ENCODE measurements around the gene ARHGAP26. TPM values are rescaled to one million over a fixed set of nuclear protein-coding genes. Genes with fewer than 3 reads are reported as not detected.

The ARHGAP26 gene
- total RNA-seq, 1 experiment from 2014 or later = 79.8 TPM

GRCh38 chr5:143124593-143124992 is 354.4 kb downstream of the ARHGAP26 start:
- TF ChIP-seq CTCF (IDR thresholded peaks at IDR 0.05; ENCODE audit: insufficient read depth in 1 of 2, low read depth in 1 of 2, low read length in 1 of 2, severe bottlenecking in 1 of 2, unreplicated experiment in 1 of 2) = no peak
- no peak overlapping the region for H3K4me3 Mint-ChIP-seq (ENCODE audit: unreplicated experiment)
- peaks cover 9% of the 10 kb centered on the region for H3K36me3 Mint-ChIP-seq (ENCODE audit: insufficient read depth, unreplicated experiment)
- CTCF ChIA-PET = no interaction called here
- DNase-seq = peak; percentile 17 to 54
- Histone ChIP-seq H3K4me3 (ENCODE audit: low read depth, low read length) (no peak overlapping the region), H3K4me1 (no peaks in the 10 kb centered on the region), H3K27me3 (replicated peaks; ENCODE audit: control insufficient read depth, insufficient read depth, low read length) (no peaks in the 10 kb centered on the region), H3K9me3 (no peaks in the 10 kb centered on the region), H3K36me3 (ENCODE audit: control insufficient read depth, insufficient read depth, low read length) (no peaks in the 10 kb centered on the region)
- peaks cover 11% of the 10 kb centered on the region for H3K4me1 Mint-ChIP-seq (ENCODE audit: low read depth, unreplicated experiment)
- no peaks in the 10 kb centered on the region for H3K9me3 Mint-ChIP-seq (ENCODE audit: unreplicated experiment)
- H3K27ac Mint-ChIP-seq (ENCODE audit: unreplicated experiment) = no peak overlapping the region
- POLR2A ChIA-PET = interaction anchor here (0.5 kb wide), 1 partner anchor 14 kb away, joined by 8 read pairs; no protein-coding TSS in a partner anchor
- no peaks in the 10 kb centered on the region for H3K27me3 Mint-ChIP-seq (ENCODE audit: insufficient read depth, unreplicated experiment)
- no TSS peak for BruUV-seq (replicated peaks)
- intact Hi-C loops (cut with micrococcal nuclease; ENCODE audit: unreplicated experiment) = no loop called here

- no TSS peak for BruUV-seq (replicated peaks)
- H3K36me3 Mint-ChIP-seq (ENCODE audit: insufficient read depth, unreplicated experiment) = no peaks in the 10 kb centered on the region
- Histone ChIP-seq H3K27me3 (replicated peaks; ENCODE audit: control insufficient read depth, insufficient read depth, low read length) (no peaks in the 10 kb centered on the region), H3K36me3 (ENCODE audit: control insufficient read depth, insufficient read depth, low read length) (no peaks in the 10 kb centered on the region), H3K4me3 (ENCODE audit: low read depth, low read length) (no peak overlapping the region), H3K9me3 (no peaks in the 10 kb centered on the region), H3K4me1 (no peaks in the 10 kb centered on the region)
- peaks cover 11% of the 10 kb centered on the region for H3K4me1 Mint-ChIP-seq (ENCODE audit: low read depth, unreplicated experiment)
- ChIA-PET CTCF (interaction anchor here (1.0 kb wide), 1 partner anchor 471 kb away, joined by 3 read pairs; no protein-coding TSS in a partner anchor), POLR2A (interaction anchor here (0.6 kb wide), 1 partner anchor 403 kb away, joined by 3 read pairs; no protein-coding TSS in a partner anchor)
- TF ChIP-seq CTCF (IDR thresholded peaks at IDR 0.05; ENCODE audit: insufficient read depth in 1 of 2, low read depth in 1 of 2, low read length in 1 of 2, severe bottlenecking in 1 of 2, unreplicated experiment in 1 of 2) = no peak
- H3K27me3 Mint-ChIP-seq (ENCODE audit: insufficient read depth, unreplicated experiment) = no peaks in the 10 kb centered on the region
- no peaks in the 10 kb centered on the region for H3K9me3 Mint-ChIP-seq (ENCODE audit: unreplicated experiment)
- no peak overlapping the region for H3K4me3 Mint-ChIP-seq (ENCODE audit: unreplicated experiment)
- no peak for DNase-seq
- intact Hi-C loops (cut with micrococcal nuclease; ENCODE audit: unreplicated experiment) = no loop called here
- H3K27ac Mint-ChIP-seq (ENCODE audit: unreplicated experiment) = no peak overlapping the region
Measured at GRCh38 chr5:143126174-143127019, 356.2 kb downstream of the ARHGAP26 start.

DNA sequence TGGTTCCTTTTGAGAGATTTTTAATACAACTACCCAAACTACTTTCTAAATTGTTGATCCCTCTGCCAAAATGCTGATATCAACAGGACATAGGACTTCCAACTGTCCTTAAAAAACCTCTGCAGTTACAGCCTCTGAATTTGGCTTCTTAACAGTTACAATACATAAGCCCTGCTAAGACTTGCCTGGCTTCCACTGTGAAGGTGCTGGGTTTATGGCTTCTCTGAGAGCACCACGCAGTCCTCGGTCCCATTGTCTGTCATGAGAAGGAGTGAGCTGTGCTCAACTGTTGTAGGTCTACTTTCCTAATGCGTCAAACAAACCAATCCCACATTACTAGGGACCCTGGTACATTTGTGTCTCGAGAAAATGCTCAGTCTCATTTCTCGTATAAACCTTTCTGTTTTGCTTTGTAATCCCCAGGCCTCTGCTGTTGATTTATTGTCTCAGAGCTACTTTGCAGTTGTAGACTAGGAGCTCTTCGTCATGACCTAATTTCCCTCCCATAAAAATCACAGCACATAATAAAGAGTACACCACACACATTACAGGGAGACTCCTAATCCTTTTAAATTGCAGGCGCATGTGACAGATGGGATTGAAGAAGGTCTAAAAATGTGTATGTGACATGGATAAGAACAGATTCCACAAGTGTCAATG is 358.4 kb downstream of the ARHGAP26 start:
- no peak for TF ChIP-seq CTCF (IDR thresholded peaks at IDR 0.05; ENCODE audit: insufficient read depth in 1 of 2, low read depth in 1 of 2, low read length in 1 of 2, severe bottlenecking in 1 of 2, unreplicated experiment in 1 of 2)
- no peaks in the 10 kb centered on the region for H3K27me3 Mint-ChIP-seq (ENCODE audit: insufficient read depth, unreplicated experiment)
- Histone ChIP-seq H3K4me3 (ENCODE audit: low read depth, low read length) (no peak overlapping the region), H3K27me3 (replicated peaks; ENCODE audit: control insufficient read depth, insufficient read depth, low read length) (no peaks in the 10 kb centered on the region), H3K36me3 (ENCODE audit: control insufficient read depth, insufficient read depth, low read length) (no peaks in the 10 kb centered on the region), H3K9me3 (no peaks in the 10 kb centered on the region), H3K4me1 (no peaks in the 10 kb centered on the region)
- H3K4me3 Mint-ChIP-seq (ENCODE audit: unreplicated experiment) = no peak overlapping the region
- intact Hi-C loops (cut with micrococcal nuclease; ENCODE audit: unreplicated experiment) = no loop called here
- no peak for DNase-seq
- BruUV-seq (replicated peaks) = no TSS peak
- ChIA-PET POLR2A (no interaction called here), CTCF (no interaction called here)
- H3K36me3 Mint-ChIP-seq (ENCODE audit: insufficient read depth, unreplicated experiment) = no peaks in the 10 kb centered on the region
- H3K9me3 Mint-ChIP-seq (ENCODE audit: unreplicated experiment) = no peaks in the 10 kb centered on the region
- no peak overlapping the region for H3K27ac Mint-ChIP-seq (ENCODE audit: unreplicated experiment)
- peaks cover 11% of the 10 kb centered on the region for H3K4me1 Mint-ChIP-seq (ENCODE audit: low read depth, unreplicated experiment)
